Ramos (cell line): ENCODE data around the gene PPP1R16B.

Source experiments
- in situ Hi-C: fragments of 300-500 bp; cut with MboI; formaldehyde crosslinking; loops from one replicate; pipeline ENCODE4 v1.14.3; 2022; ENCODE audit warnings: low sequenced_read_pairs; ENCODE audit not compliant: unreplicated experiment

The PPP1R16B gene

GRCh38 chr20:38924718-38925117 is 119.2 kb downstream of the PPP1R16B start:
- in situ Hi-C loops = no loop called here

- in situ Hi-C loops = no loop called here
Measured at GRCh38 chr20:38926142-38926933, 120.8 kb downstream of the PPP1R16B start, which contains the start of gene FAM83D. TSS of gene FAM83D (plus strand) at chr20:38926417. CDS start at chr20:38926443, 26 bp downstream.

- in situ Hi-C loops = no loop called here
Measured at GRCh38 chr20:38926934-38927616, 121.6 kb downstream of the PPP1R16B start.

- in situ Hi-C loops = no loop called here
Measured at GRCh38 chr20:38927902-38928578, 122.5 kb downstream of the PPP1R16B start.

- in situ Hi-C loops = no loop called here
Measured at GRCh38 chr20:38930242-38930569, 124.7 kb downstream of the PPP1R16B start.

GRCh38 chr20:38931984-38932383 is 126.5 kb downstream of the PPP1R16B start:
- in situ Hi-C loops = no loop called here

DNA sequence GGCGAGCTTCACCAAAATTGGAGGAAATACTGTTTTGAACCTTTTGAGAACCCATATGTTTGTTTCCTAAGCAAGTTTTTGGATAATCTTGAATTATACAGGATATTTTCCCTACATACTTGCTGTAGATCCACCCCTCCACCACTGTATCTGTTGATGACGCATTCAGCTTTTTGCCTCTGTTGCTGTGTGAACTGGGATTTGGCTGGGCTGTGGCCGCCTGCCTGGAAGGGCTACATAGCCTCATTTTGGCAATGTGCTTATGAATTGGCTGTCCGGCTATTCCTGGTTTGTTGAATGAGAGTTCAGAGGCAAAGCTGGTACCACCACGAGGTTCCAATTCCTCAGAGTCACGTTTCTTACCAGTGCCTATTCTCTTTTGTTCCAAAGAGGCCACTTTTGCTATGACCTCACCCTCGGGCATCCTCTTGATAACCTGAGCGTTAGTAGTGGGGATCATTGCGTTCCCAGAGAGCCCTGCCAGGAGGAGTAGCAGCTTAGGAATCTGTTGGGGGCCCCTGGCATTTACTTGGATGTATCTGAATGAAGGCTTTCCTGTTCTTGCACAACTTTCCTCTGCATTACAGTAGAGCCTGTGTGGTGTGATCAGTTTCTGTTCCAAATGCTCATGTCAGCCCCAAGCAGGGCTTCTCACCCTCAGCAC is 127.1 kb downstream of the PPP1R16B start:
- in situ Hi-C loops = no loop called here

DNA sequence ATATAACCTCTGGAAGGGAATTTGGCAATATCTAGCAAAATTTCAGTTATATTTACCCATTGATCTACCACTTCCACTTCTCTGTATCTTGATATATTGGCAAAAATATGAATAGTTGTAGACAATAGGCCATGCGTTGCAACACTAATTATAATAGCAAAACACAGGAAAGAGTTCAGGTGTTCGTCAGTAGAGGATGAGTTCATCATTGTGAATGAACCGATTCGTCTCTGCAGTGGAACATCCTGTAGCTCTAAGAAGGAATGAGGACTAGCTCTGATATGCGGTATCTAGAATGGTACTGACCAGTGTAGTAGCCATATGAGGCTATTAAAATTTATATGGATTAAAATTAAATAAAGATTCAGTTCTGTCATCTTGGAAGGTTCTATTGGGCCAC is 129.0 kb downstream of the PPP1R16B start:
- in situ Hi-C loops = no loop called here

GRCh38 chr20:38935285-38935684 is 129.8 kb downstream of the PPP1R16B start:
- in situ Hi-C loops = no loop called here

- in situ Hi-C loops = no loop called here
Measured at GRCh38 chr20:38935967-38936407, 130.5 kb downstream of the PPP1R16B start.

DNA sequence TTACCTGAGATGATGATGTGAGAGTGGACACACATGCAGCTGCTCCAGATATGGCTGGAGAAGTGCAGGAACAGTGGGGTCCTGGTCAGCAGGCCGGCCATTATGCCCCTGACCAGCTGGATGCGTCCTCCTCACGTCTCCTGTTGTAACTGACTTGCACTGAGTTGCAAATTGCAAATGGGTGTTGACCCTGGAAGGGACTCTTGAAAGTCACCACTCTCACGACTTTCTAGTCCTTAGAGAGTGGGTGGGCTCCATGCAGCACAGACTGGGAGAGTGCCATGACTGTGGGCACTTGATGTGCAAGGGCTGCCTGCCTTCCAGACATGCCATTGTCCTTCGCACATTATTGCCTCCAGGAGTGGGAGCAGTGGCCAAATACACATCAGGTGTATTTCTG is 131.5 kb downstream of the PPP1R16B start:
- in situ Hi-C loops = no loop called here

GRCh38 chr20:38937978-38938473 is 132.5 kb downstream of the PPP1R16B start:
- in situ Hi-C loops = no loop called here

DNA sequence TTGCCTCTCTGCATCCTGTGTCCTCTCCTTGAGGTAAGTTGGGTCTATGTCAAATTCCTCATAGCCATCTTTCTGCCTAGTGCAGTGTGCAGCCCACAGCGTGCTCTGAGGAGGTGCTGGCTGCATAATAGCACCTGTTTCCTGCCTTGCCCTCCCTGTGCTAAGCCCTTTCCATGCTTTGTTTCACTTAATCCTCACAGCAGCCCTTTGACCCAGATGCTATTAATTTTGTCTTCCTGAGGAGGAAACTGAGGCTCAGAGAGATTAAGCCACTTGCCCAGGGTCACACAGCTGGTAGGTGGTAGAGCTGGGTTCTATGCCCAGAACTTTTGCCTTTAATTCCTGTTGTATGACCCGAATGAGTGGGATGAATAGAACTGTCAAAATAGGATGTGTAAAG is 134.2 kb downstream of the PPP1R16B start:
- in situ Hi-C loops = no loop called here

GRCh38 chr20:38940644-38941043 is 135.1 kb downstream of the PPP1R16B start:
- in situ Hi-C loops = no loop called here

- in situ Hi-C loops = no loop called here
Measured at GRCh38 chr20:38941726-38942389, 136.4 kb downstream of the PPP1R16B start.

GRCh38 chr20:38945012-38945411 is 139.5 kb downstream of the PPP1R16B start:
- in situ Hi-C loops = no loop called here

DNA sequence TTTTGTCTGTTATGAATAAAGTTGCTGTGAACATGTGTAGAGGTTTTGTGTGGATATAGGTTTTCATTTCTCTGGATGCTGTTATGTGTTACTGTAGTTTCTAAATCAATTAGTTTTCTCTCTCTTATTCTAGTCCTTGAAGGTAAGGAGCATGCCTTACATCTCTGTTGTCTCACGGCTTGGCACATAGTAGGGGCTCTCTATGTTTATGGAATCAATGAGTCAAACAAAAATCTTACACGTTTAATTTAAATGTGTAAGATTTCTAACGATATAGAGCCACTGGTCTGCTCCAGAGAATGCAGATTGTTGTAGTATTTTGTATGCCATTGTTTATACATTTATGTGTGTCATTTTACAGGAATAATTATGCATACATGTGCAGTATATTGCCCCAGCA is 141.3 kb downstream of the PPP1R16B start:
- in situ Hi-C loops = no loop called here

DNA sequence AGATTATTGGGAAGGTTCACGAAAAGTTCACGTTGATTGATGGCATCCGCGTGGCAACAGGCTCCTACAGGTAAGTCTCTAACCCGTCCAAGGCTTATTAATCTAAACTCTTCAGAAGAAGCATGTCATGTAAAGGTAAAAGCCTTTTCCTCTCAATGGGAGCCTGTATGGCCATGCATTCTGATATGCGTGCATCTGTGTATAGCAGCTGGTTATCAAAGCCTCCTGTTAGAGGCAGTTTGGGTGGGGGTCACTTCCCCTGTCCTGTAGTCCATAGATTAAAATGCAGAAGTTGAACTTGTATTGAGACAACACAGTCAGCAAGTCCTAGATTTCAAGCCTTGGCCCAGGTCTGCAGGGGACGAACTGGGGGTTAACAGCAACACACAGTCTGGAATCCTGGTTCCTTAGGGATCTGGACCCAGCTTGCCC is 142.4 kb downstream of the PPP1R16B start:
- in situ Hi-C loops = no loop called here

- in situ Hi-C loops = no loop called here
Measured at GRCh38 chr20:38950254-38950653, 144.8 kb downstream of the PPP1R16B start.

GRCh38 chr20:38951611-38952010 is 146.1 kb downstream of the PPP1R16B start:
- in situ Hi-C loops = no loop called here
